ENCODE data around the gene TUBE1. TPM values are rescaled to one million over a fixed set of nuclear protein-coding genes. Genes with fewer than 3 reads are reported as not detected.

Gene TUBE1
- total and polyA plus RNA-seq, 10 of the 15 experiments (the other 5 are each of a cell fraction or from before 2014, with no cell fraction given), result 6.3 to 25.2 (median 13.6) TPM

- CTCF ChIA-PET, result interaction anchor here (1.0 kb wide), 1 partner anchor 333 kb away, joined by 3 read pairs; no protein-coding TSS in a partner anchor
- Histone ChIP-seq H3K27ac (ENCODE audit: control insufficient read depth, insufficient read depth) (no peak overlapping the region), H3K4me1 (ENCODE audit: control insufficient read depth, insufficient read depth, low read length) (peaks cover 2% of the 10 kb centered on the region; the same call in 1 of the 2 replicates), H3K9me3 (replicated peaks; ENCODE audit: control insufficient read depth, insufficient read depth, low read length) (no peaks in the 10 kb centered on the region; the same call in 2 of the 3 replicates), H3K4me3 (no peak overlapping the region), H3K27me3 (replicated peaks in 1 of 2; ENCODE audit: control insufficient read depth in 2 of 2, insufficient read depth in 2 of 2, low read length in 1 of 2) (no peaks in the 10 kb centered on the region), H3K9ac (ENCODE audit: control insufficient read depth, insufficient read depth, low read length) (no peak overlapping the region), H3K4me2 (ENCODE audit: control insufficient read depth, insufficient read depth) (no peak overlapping the region), H3K36me3 (ENCODE audit: control insufficient read depth in 2 of 2, insufficient read depth in 2 of 2, low read length in 1 of 2) (no peaks in the 10 kb centered on the region), H4K20me1 (ENCODE audit: control insufficient read depth, insufficient read depth) (no peaks in the 10 kb centered on the region), H2AFZ (ENCODE audit: control insufficient read depth, low read depth, low read length) (no peak overlapping the region), H3K79me2 (ENCODE audit: control insufficient read depth, insufficient read depth, low read length) (no peaks in the 10 kb centered on the region)
- POLR2A ChIA-PET, result no interaction called here
- FAIRE-seq (no peak), DNase-seq (ENCODE audit: low read depth, low spot score) (no peak), ATAC-seq (no peak)
- SMC1A ChIA-PET (ENCODE audit: uncharacterized antibody, unreplicated experiment), result no interaction called here
- BruUV-seq (replicated peaks), result no TSS peak
- intact Hi-C loops (cut with micrococcal nuclease; ENCODE audit: unreplicated experiment), result no loop called here
- TF ChIP-seq RFX5 (IDR thresholded peaks at IDR 0.05; ENCODE audit: low read depth, low read length) (no peak), MEF2A (IDR thresholded peaks at IDR 0.05; ENCODE audit: insufficient read depth, low read depth, low read length) (no peak), ZNF217 (IDR thresholded peaks at IDR 0.05) (no peak), TBL1XR1 (IDR thresholded peaks at IDR 0.05; ENCODE audit: low read depth, low read length) (no peak), BCL3 (IDR thresholded peaks at IDR 0.05; ENCODE audit: borderline replicate concordance, insufficient read depth, low read depth, low read length, poor library complexity, severe bottlenecking) (no peak), NFYA (IDR thresholded peaks at IDR 0.05; ENCODE audit: borderline replicate concordance, low read depth, low read length) (no peak), IKZF2 (IDR thresholded peaks at IDR 0.05) (no peak), RAD21 (IDR thresholded peaks at IDR 0.05; ENCODE audit: insufficient read depth, low read depth, low read length) (no peak), GABPA (IDR thresholded peaks at IDR 0.05; ENCODE audit: low read depth) (no peak), CEBPB (IDR thresholded peaks at IDR 0.05; ENCODE audit: borderline replicate concordance in 1 of 2, low read depth in 2 of 2, low read length in 2 of 2) (no peak), STAT3 (IDR thresholded peaks at IDR 0.05; ENCODE audit: low read depth, low read length) (no peak), ZNF24 (IDR thresholded peaks at IDR 0.05) (no peak), ZNF592 (IDR thresholded peaks at IDR 0.05) (no peak), RB1 (IDR thresholded peaks at IDR 0.05; ENCODE audit: borderline replicate concordance) (no peak), ZZZ3 (IDR thresholded peaks at IDR 0.05; ENCODE audit: control insufficient read depth, insufficient read length, low read depth) (no peak), HDAC6 (IDR thresholded peaks at IDR 0.05; ENCODE audit: unreplicated experiment) (no peak), NFXL1 (IDR thresholded peaks at IDR 0.05; ENCODE audit: borderline replicate concordance) (no peak), SMARCA5 (IDR thresholded peaks at IDR 0.05) (no peak)
- RAD21 ChIA-PET (ENCODE audit: unreplicated experiment), result no interaction called here
- in situ Hi-C loops (cut with MboI), result no loop called here
Measured at GRCh38 chr6:112022749-112023148, 64.5 kb downstream of the TUBE1 start.

Data from GM12878 (cell line).